AG04449 (cell line): ENCODE data around the gene ATP5PO.

Source experiments
- CTCF ChIA-PET: fragments of 350-600 bp; formaldehyde crosslinking; extraction: SDS; loops from one replicate; lab custom pipeline; 2021; ENCODE audit warnings: antibody characterized with exemption; lab: Yijun Ruan, JAX
- POLR2A ChIA-PET: fragments of 400-600, 350-600 bp; formaldehyde crosslinking; extraction: SDS; loops from one replicate; lab custom pipeline; 2020; ENCODE audit warnings: antibody characterized with exemption, inconsistent platforms; lab: Yijun Ruan, JAX
- DNase-seq: peaks from one replicate; pipeline ENCODE4 v3.0.0-alpha.2; 2010; ENCODE audit warnings: low read depth, low spot score
- H3K4me3 ChIP-seq: 2 replicates; pipeline ENCODE4 v1.5.1; 2011; ENCODE audit warnings: low read depth, mild to moderate bottlenecking, control low read depth, low read length
- CTCF ChIP-seq: IDR thresholded peaks from one replicate; pipeline ENCODE4 v1.5.1; 2011; ENCODE audit warnings: mild to moderate bottlenecking, moderate library complexity, low read length, control low read depth, inconsistent platforms; ENCODE audit not compliant: insufficient read depth; ENCODE audit errors: missing control alignments

Gene ATP5PO

GRCh38 chr21:33943293-33943692, 27.7 kb upstream of the ATP5PO start:
- DNase-seq = no peak
- H3K4me3 ChIP-seq = no peak overlapping the region
- ChIA-PET POLR2A (no interaction called here), CTCF (interaction anchor here (0.8 to 1.5 kb wide), 5 partner anchors 10 to 424 kb away, joined by 3 read pairs; no protein-coding TSS in a partner anchor)
- TF ChIP-seq CTCF = no peak

- POLR2A ChIA-PET = no interaction called here
These were observed 26.8 kb upstream of the ATP5PO start for GRCh38 chr21:33942426-33942825.

GRCh38 chr21:33940881-33941245, 25.3 kb upstream of the ATP5PO start:
- H3K4me3 ChIP-seq = no peak overlapping the region
- POLR2A ChIA-PET = interaction anchor here (1.4 kb wide), 1 partner anchor 9 kb away, joined by 5 read pairs; no protein-coding TSS in a partner anchor
- no peak for TF ChIP-seq CTCF
- CTCF ChIA-PET = interaction anchor here (1.2 to 5.3 kb wide), 3 partner anchors 17 to 407 kb away, joined by 3 to 50 read pairs (median 11); no protein-coding TSS in a partner anchor
- no peak for DNase-seq

More at GRCh38 chr21:33942426-33942825, 26.8 kb upstream of the ATP5PO start:
- no peak for TF ChIP-seq CTCF
- no peak for DNase-seq
- CTCF ChIA-PET = interaction anchor here (1.1 to 1.6 kb wide), 5 partner anchors 11 to 420 kb away, joined by 3 to 10 read pairs (median 3); no protein-coding TSS in a partner anchor
- H3K4me3 ChIP-seq = no peak overlapping the region

- CTCF ChIA-PET = interaction anchor here (1.2 to 5.3 kb wide), 6 partner anchors 16 to 423 kb away, joined by 3 to 50 read pairs (median 8); no protein-coding TSS in a partner anchor
- no peak overlapping the region for H3K4me3 ChIP-seq
- POLR2A ChIA-PET = interaction anchor here (0.6 to 1.4 kb wide), 3 partner anchors 10 to 160 kb away, joined by 3 to 5 read pairs (median 3); no protein-coding TSS in a partner anchor
- TF ChIP-seq CTCF = no peak
- peak; percentile 76 for DNase-seq
These were observed 24.7 kb upstream of the ATP5PO start for GRCh38 chr21:33940164-33940880.

- ChIA-PET POLR2A (interaction anchor here (1.0 kb wide), 1 partner anchor 29 kb away, joined by 3 read pairs; no protein-coding TSS in a partner anchor), CTCF (interaction anchor here (0.7 to 5.3 kb wide), 8 partner anchors 8 to 424 kb away, joined by 3 to 50 read pairs (median 5); no protein-coding TSS in a partner anchor)
- no peak for DNase-seq
- no peak overlapping the region for H3K4me3 ChIP-seq
- TF ChIP-seq CTCF = no peak
These were observed 23.6 kb upstream of the ATP5PO start for GRCh38 chr21:33939226-33939625.

- DNase-seq = no peak
- POLR2A ChIA-PET = no interaction called here
- CTCF ChIA-PET = interaction anchor here (0.7 to 5.3 kb wide), 6 partner anchors 9 to 429 kb away, joined by 3 to 50 read pairs (median 8); no protein-coding TSS in a partner anchor
- no peak overlapping the region for H3K4me3 ChIP-seq
- TF ChIP-seq CTCF = no peak
These were observed 22.8 kb upstream of the ATP5PO start for GRCh38 chr21:33938381-33938780.
